SJSA1 (cell line): ENCODE results near the gene PRPF39. TPM values are rescaled to one million over a fixed set of nuclear protein-coding genes. Genes with fewer than 3 reads are reported as not detected.
A peak's percentile ranks its signal among the peaks of the same experiment; 100 is the strongest.
"Not testable (repeated sequence)": the region's sequence is repeated elsewhere in the genome, so short reads cannot be mapped to it uniquely, and the experiment has no call there.

Experiments used
- DNase-seq, 2 experiments: peaks; one replicate each; pipeline ENCODE4 v3.0.0-alpha.2; 2015 to 2020; ENCODE audit warnings: low spot score in 2 of 2, low read depth in 1 of 2
- H3K27ac ChIP-seq: fragments of 250-450 bp; sonication (Bioruptor Pico); 2 replicates; pipeline ENCODE4 v1.5.1; 2020; ENCODE audit warnings: mild to moderate bottlenecking, moderate library complexity
- H3K27me3 ChIP-seq: fragments of 250-450 bp; sonication (Bioruptor Pico); replicated peaks from 2 replicates; pipeline ENCODE4 v1.5.1; 2020; ENCODE audit warnings: mild to moderate bottlenecking, moderate library complexity
- H3K36me3 ChIP-seq: fragments of 250-450 bp; sonication (Bioruptor Pico); 2 replicates; pipeline ENCODE4 v1.5.1; 2020; ENCODE audit warnings: mild to moderate bottlenecking
- H3K4me1 ChIP-seq: fragments of 250-450 bp; sonication (Bioruptor Pico); replicated peaks from 2 replicates; pipeline ENCODE4 v1.6.1; 2021; ENCODE audit warnings: mild to moderate bottlenecking
- H3K4me3 ChIP-seq: fragments of 250-450 bp; sonication (Bioruptor Pico); 2 replicates; pipeline ENCODE4 v1.5.1; 2020; ENCODE audit warnings: mild to moderate bottlenecking
- H3K9me3 ChIP-seq: fragments of 250-450 bp; sonication (Bioruptor Pico); replicated peaks from 2 replicates; pipeline ENCODE4 v1.5.1; 2020; ENCODE audit warnings: mild to moderate bottlenecking
- total RNA-seq: library from RNA; depleted of rRNA; stranded (reverse); fragments of >200 nt; shearing (Covaris generic); gene quantifications from 2 replicates; pipeline ENCODE4 v1.2.3, GENCODE V29; 2014

Gene PRPF39
- total RNA-seq, 1 experiment from 2014 or later, result 24.8 TPM

GRCh38 chr14:45134051-45134958 lies 50.4 kb downstream of the PRPF39 start, which contains the start of gene FKBP3:
Gene FKBP3 (minus strand): TSS chr14:45134481. CDS start chr14:45134456, 25 bp downstream.
- H3K27ac ChIP-seq, result peak within 1 kb of the TSS; percentile 66
- DNase-seq, result peak; percentile 97 to 98
- H3K36me3 ChIP-seq, result peaks cover 2% of the 10 kb centered on the region
- H3K9me3 ChIP-seq, result no peaks in the 10 kb centered on the region
- H3K4me1 ChIP-seq, result peaks cover 8% of the 10 kb centered on the region
- H3K27me3 ChIP-seq, result no peaks in the 10 kb centered on the region
- peak within 1 kb of the TSS; percentile 69 for H3K4me3 ChIP-seq

GRCh38 chr14:45135156-45135555 lies 51.2 kb downstream of the PRPF39 start:
- H3K36me3 ChIP-seq, result no peaks in the 10 kb centered on the region; the same call in 1 of the 2 replicates
- H3K27me3 ChIP-seq, result no peaks in the 10 kb centered on the region
- peaks cover 8% of the 10 kb centered on the region for H3K4me1 ChIP-seq
- no peak for DNase-seq
- peak overlapping the region; percentile 69 for H3K4me3 ChIP-seq
- H3K9me3 ChIP-seq, result no peaks in the 10 kb centered on the region
- H3K27ac ChIP-seq, result peak overlapping the region; percentile 10; the same call in 1 of the 2 replicates

GRCh38 chr14:45135659-45136395 lies 51.9 kb downstream of the PRPF39 start, which contains the start of gene FANCM:
Gene FANCM (plus strand): TSS chr14:45135930. CDS start chr14:45136032, 102 bp downstream.
- peak within 1 kb of the TSS; percentile 69 for H3K4me3 ChIP-seq
- DNase-seq, result peak; percentile 86 to 92
- H3K4me1 ChIP-seq, result peaks cover 8% of the 10 kb centered on the region
- no peaks in the 10 kb centered on the region for H3K27me3 ChIP-seq
- peak within 1 kb of the TSS; percentile 10; the same call in 1 of the 2 replicates for H3K27ac ChIP-seq
- H3K9me3 ChIP-seq, result no peaks in the 10 kb centered on the region
- H3K36me3 ChIP-seq, result no peaks in the 10 kb centered on the region

- H3K36me3 ChIP-seq, result no peaks in the 10 kb centered on the region
- DNase-seq, result no peak
- H3K4me1 ChIP-seq, result peaks cover 8% of the 10 kb centered on the region
- H3K27me3 ChIP-seq, result no peaks in the 10 kb centered on the region
- peak overlapping the region; percentile 69 for H3K4me3 ChIP-seq
- no peaks in the 10 kb centered on the region for H3K9me3 ChIP-seq
- H3K27ac ChIP-seq, result no peak overlapping the region
Observed at GRCh38 chr14:45136399-45136798, 52.5 kb downstream of the PRPF39 start.

GRCh38 chr14:45140661-45141187 lies 56.8 kb downstream of the PRPF39 start:
- Histone ChIP-seq H3K27me3 (no peaks in the 10 kb centered on the region), H3K4me3 (no peak overlapping the region), H3K36me3 (peaks cover 9% of the 10 kb centered on the region), H3K27ac (no peak overlapping the region), H3K4me1 (peaks cover 8% of the 10 kb centered on the region), H3K9me3 (no peaks in the 10 kb centered on the region)
- DNase-seq, result no peak

- not testable (repeated sequence) for H3K27ac ChIP-seq, DNase-seq, H3K9me3 ChIP-seq, H3K4me3 ChIP-seq, H3K27me3 ChIP-seq, H3K4me1 ChIP-seq, H3K36me3 ChIP-seq
Observed at GRCh38 chr14:45142083-45142482, 58.2 kb downstream of the PRPF39 start.

- DNase-seq, result no peak
- peaks cover 9% of the 10 kb centered on the region for H3K36me3 ChIP-seq
- H3K4me3 ChIP-seq, result no peak overlapping the region
- no peak overlapping the region for H3K27ac ChIP-seq
- no peaks in the 10 kb centered on the region for H3K4me1 ChIP-seq
- no peaks in the 10 kb centered on the region for H3K27me3 ChIP-seq
- H3K9me3 ChIP-seq, result no peaks in the 10 kb centered on the region
Observed at GRCh38 chr14:45144658-45145057, 60.7 kb downstream of the PRPF39 start.

GRCh38 chr14:45145214-45145613 lies 61.3 kb downstream of the PRPF39 start:
- no peak overlapping the region for H3K27ac ChIP-seq
- no peaks in the 10 kb centered on the region for H3K27me3 ChIP-seq
- no peak overlapping the region for H3K4me3 ChIP-seq
- no peaks in the 10 kb centered on the region for H3K4me1 ChIP-seq
- no peak for DNase-seq
- H3K9me3 ChIP-seq, result no peaks in the 10 kb centered on the region
- peaks cover 9% of the 10 kb centered on the region for H3K36me3 ChIP-seq

- Histone ChIP-seq H3K9me3 (no peaks in the 10 kb centered on the region), H3K4me1 (no peaks in the 10 kb centered on the region), H3K36me3 (peaks cover 3% of the 10 kb centered on the region), H3K27ac (no peak overlapping the region), H3K4me3 (no peak overlapping the region), H3K27me3 (no peaks in the 10 kb centered on the region)
- DNase-seq, result no peak
Observed at GRCh38 chr14:45149602-45150001, 65.7 kb downstream of the PRPF39 start.

GRCh38 chr14:45150386-45150890 lies 66.5 kb downstream of the PRPF39 start:
- H3K9me3 ChIP-seq, result no peaks in the 10 kb centered on the region
- no peak overlapping the region for H3K27ac ChIP-seq
- H3K4me3 ChIP-seq, result no peak overlapping the region
- H3K36me3 ChIP-seq, result no peaks in the 10 kb centered on the region; the same call in 1 of the 2 replicates
- no peak for DNase-seq
- H3K27me3 ChIP-seq, result no peaks in the 10 kb centered on the region
- no peaks in the 10 kb centered on the region for H3K4me1 ChIP-seq

GRCh38 chr14:45156067-45156466 lies 72.2 kb downstream of the PRPF39 start:
- DNase-seq, result no peak
- H3K27me3 ChIP-seq, result no peaks in the 10 kb centered on the region

More at GRCh38 chr14:45156067-45156466, 72.2 kb downstream of the PRPF39 start:
- Histone ChIP-seq H3K4me3 (no peak overlapping the region), H3K9me3 (no peaks in the 10 kb centered on the region), H3K27ac (no peak overlapping the region), H3K4me1 (no peaks in the 10 kb centered on the region), H3K36me3 (peaks cover 4% of the 10 kb centered on the region; the same call in 1 of the 2 replicates)
